ENCODE results near the gene PTBP1. TPM values are rescaled to one million over a fixed set of nuclear protein-coding genes. Genes with fewer than 3 reads are reported as not detected.

Gene PTBP1
- total and polyA plus RNA-seq, 2 experiments from 2014 or later: 539 to 632 TPM

DNA sequence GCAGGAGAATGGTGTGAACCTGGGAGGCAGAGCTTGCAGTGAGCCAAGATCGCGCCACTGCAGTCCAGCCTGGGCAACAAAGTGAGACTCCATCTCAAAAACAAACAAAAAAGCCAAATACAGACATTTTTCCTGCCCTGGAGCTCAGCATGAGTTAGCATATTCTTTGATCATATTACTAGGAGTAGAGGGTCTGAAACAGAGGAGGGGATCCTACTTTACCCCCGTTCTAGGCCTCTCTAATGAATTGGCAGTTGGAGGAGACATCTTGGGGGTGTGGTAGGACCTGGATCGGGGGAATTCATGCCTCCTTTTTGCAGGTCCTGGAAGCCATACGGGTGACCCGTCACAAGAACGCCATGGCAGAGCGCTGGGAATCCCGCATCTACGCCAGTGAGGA lies 34.1 kb upstream of the PTBP1 start (continued):
- TF ChIP-seq, protein P1, sequence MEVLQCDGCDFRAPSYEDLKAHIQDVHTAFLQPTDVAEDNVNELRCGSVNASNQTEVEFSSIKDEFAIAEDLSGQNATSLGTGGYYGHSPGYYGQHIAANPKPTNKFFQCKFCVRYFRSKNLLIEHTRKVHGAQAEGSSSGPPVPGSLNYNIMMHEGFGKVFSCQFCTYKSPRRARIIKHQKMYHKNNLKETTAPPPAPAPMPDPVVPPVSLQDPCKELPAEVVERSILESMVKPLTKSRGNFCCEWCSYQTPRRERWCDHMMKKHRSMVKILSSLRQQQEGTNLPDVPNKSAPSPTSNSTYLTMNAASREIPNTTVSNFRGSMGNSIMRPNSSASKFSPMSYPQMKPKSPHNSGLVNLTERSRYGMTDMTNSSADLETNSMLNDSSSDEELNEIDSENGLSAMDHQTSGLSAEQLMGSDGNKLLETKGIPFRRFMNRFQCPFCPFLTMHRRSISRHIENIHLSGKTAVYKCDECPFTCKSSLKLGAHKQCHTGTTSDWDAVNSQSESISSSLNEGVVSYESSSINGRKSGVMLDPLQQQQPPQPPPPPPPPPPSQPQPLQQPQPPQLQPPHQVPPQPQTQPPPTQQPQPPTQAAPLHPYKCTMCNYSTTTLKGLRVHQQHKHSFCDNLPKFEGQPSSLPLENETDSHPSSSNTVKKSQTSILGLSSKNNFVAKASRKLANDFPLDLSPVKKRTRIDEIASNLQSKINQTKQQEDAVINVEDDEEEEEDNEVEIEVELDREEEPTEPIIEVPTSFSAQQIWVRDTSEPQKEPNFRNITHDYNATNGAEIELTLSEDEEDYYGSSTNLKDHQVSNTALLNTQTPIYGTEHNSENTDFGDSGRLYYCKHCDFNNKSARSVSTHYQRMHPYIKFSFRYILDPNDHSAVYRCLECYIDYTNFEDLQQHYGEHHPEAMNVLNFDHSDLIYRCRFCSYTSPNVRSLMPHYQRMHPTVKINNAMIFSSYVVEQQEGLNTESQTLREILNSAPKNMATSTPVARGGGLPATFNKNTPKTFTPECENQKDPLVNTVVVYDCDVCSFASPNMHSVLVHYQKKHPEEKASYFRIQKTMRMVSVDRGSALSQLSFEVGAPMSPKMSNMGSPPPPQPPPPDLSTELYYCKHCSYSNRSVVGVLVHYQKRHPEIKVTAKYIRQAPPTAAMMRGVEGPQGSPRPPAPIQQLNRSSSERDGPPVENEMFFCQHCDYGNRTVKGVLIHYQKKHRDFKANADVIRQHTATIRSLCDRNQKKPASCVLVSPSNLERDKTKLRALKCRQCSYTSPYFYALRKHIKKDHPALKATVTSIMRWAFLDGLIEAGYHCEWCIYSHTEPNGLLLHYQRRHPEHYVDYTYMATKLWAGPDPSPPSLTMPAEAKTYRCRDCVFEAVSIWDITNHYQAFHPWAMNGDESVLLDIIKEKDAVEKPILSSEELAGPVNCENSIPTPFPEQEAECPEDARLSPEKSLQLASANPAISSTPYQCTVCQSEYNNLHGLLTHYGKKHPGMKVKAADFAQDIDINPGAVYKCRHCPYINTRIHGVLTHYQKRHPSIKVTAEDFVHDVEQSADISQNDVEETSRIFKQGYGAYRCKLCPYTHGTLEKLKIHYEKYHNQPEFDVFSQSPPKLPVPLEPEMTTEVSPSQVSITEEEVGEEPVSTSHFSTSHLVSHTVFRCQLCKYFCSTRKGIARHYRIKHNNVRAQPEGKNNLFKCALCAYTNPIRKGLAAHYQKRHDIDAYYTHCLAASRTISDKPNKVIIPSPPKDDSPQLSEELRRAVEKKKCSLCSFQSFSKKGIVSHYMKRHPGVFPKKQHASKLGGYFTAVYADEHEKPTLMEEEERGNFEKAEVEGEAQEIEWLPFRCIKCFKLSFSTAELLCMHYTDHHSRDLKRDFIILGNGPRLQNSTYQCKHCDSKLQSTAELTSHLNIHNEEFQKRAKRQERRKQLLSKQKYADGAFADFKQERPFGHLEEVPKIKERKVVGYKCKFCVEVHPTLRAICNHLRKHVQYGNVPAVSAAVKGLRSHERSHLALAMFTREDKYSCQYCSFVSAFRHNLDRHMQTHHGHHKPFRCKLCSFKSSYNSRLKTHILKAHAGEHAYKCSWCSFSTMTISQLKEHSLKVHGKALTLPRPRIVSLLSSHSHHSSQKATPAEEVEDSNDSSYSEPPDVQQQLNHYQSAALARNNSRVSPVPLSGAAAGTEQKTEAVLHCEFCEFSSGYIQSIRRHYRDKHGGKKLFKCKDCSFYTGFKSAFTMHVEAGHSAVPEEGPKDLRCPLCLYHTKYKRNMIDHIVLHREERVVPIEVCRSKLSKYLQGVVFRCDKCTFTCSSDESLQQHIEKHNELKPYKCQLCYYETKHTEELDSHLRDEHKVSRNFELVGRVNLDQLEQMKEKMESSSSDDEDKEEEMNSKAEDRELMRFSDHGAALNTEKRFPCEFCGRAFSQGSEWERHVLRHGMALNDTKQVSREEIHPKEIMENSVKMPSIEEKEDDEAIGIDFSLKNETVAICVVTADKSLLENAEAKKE (CRISPR knock-in tag; IDR thresholded peaks at IDR 0.05): no peak
- no peak for TF ChIP-seq STAT1 (IDR thresholded peaks at IDR 0.05; ENCODE audit: unreplicated experiment)

DNA sequence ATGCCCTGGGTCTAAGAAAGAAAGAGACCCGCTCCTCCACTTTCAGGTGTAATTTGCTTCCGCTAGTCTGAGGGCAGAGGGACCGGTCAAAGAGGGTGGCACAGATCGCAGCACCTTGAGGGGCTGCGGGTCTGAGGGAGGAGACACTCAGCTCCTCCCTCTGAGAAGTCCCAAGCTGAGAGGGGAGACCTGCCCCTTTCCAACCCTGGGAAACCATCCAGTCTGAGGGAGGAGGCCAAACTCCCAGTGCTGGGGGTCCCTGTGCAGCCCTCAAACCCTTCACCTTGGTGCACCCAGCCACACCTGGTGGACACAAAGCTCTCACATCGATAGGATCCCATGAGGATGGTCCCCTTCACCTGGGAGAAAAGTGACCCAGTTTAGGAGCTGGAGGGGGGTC lies 33.4 kb upstream of the PTBP1 start:
- H3K27me3 ChIP-seq (ENCODE audit: insufficient read depth): no peaks in the 10 kb centered on the region
- no peaks in the 10 kb centered on the region for H3K79me2 ChIP-seq (replicated peaks; ENCODE audit: insufficient read depth)
- no peak overlapping the region for H3K4me3 Mint-ChIP-seq
- peaks cover 9% of the 10 kb centered on the region for H3K27me3 Mint-ChIP-seq (ENCODE audit: insufficient read depth, low read depth, poor library complexity)
- H2AFZ ChIP-seq: no peak overlapping the region
- H3K4me2 ChIP-seq: no peak overlapping the region
- ATAC-seq (no peak), DNase-seq (ENCODE audit: low spot score) (no peak)
- H3K4me1 Mint-ChIP-seq: no peaks in the 10 kb centered on the region
- H3K4me3 ChIP-seq: no peak overlapping the region
- H3K36me3 ChIP-seq (ENCODE audit: insufficient read depth): no peaks in the 10 kb centered on the region
- no peak overlapping the region for H3K27ac ChIP-seq (ENCODE audit: low read depth)
- no peak overlapping the region for H3K27ac Mint-ChIP-seq
- H3K9me2 ChIP-seq (ENCODE audit: insufficient read depth): no peaks in the 10 kb centered on the region
- H3K9me3 Mint-ChIP-seq: peaks cover 13% of the 10 kb centered on the region
- H3F3A ChIP-seq (replicated peaks; ENCODE audit: low read depth): no peaks in the 10 kb centered on the region
- no peaks in the 10 kb centered on the region for H4K20me1 ChIP-seq (replicated peaks; ENCODE audit: insufficient read depth)
- peaks cover 4% of the 10 kb centered on the region; the same call in 2 of the 3 replicates for H3K36me3 Mint-ChIP-seq (ENCODE audit: low read depth)
- H3K4me1 ChIP-seq (ENCODE audit: insufficient read depth): no peaks in the 10 kb centered on the region
- TF ChIP-seq POLR2AphosphoS5 (IDR thresholded peaks at IDR 0.05; ENCODE audit: low read depth) (no peak), ZNF114 (CRISPR knock-in tag; IDR thresholded peaks at IDR 0.05) (no peak), JUNB (IDR thresholded peaks at IDR 0.05; ENCODE audit: unreplicated experiment) (no peak), ZNF331 (CRISPR knock-in tag; IDR thresholded peaks at IDR 0.05; ENCODE audit: low read depth) (no peak), NANOG (IDR thresholded peaks at IDR 0.05; ENCODE audit: borderline replicate concordance) (no peak), STAT1 (IDR thresholded peaks at IDR 0.05; ENCODE audit: unreplicated experiment) (no peak), EZH2phosphoT487 (IDR thresholded peaks at IDR 0.05; ENCODE audit: unreplicated experiment) (no peak), EZH2 (IDR thresholded peaks at IDR 0.05; ENCODE audit: low read depth, unreplicated experiment) (no peak)
- TF ChIP-seq, protein P2, sequence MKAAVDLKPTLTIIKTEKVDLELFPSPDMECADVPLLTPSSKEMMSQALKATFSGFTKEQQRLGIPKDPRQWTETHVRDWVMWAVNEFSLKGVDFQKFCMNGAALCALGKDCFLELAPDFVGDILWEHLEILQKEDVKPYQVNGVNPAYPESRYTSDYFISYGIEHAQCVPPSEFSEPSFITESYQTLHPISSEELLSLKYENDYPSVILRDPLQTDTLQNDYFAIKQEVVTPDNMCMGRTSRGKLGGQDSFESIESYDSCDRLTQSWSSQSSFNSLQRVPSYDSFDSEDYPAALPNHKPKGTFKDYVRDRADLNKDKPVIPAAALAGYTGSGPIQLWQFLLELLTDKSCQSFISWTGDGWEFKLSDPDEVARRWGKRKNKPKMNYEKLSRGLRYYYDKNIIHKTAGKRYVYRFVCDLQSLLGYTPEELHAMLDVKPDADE (IDR thresholded peaks at IDR 0.05): no peak
- TF ChIP-seq, protein P3, sequence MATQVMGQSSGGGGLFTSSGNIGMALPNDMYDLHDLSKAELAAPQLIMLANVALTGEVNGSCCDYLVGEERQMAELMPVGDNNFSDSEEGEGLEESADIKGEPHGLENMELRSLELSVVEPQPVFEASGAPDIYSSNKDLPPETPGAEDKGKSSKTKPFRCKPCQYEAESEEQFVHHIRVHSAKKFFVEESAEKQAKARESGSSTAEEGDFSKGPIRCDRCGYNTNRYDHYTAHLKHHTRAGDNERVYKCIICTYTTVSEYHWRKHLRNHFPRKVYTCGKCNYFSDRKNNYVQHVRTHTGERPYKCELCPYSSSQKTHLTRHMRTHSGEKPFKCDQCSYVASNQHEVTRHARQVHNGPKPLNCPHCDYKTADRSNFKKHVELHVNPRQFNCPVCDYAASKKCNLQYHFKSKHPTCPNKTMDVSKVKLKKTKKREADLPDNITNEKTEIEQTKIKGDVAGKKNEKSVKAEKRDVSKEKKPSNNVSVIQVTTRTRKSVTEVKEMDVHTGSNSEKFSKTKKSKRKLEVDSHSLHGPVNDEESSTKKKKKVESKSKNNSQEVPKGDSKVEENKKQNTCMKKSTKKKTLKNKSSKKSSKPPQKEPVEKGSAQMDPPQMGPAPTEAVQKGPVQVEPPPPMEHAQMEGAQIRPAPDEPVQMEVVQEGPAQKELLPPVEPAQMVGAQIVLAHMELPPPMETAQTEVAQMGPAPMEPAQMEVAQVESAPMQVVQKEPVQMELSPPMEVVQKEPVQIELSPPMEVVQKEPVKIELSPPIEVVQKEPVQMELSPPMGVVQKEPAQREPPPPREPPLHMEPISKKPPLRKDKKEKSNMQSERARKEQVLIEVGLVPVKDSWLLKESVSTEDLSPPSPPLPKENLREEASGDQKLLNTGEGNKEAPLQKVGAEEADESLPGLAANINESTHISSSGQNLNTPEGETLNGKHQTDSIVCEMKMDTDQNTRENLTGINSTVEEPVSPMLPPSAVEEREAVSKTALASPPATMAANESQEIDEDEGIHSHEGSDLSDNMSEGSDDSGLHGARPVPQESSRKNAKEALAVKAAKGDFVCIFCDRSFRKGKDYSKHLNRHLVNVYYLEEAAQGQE (IDR thresholded peaks at IDR 0.05; ENCODE audit: unreplicated experiment): no peak
